T-cell (primary cell): Measurements from ENCODE around the gene MRPL2. TPM values are rescaled to one million over a fixed set of nuclear protein-coding genes. Genes with fewer than 3 reads are reported as not detected.

Experiments
- ATAC-seq, 4 experiments: fragments of 200-7000 bp in 3 of 4; fragments of 150-1000 bp in 1 of 4; cut with Tn5 transposase; replicated peaks in 1 of 4; 1 replicate in 3 of 4; 2 replicates in 1 of 4; pipeline ENCODE4 v1.10.0; 2021; ENCODE audit warnings: moderate library complexity in 3 of 4, mild to moderate bottlenecking in 2 of 4, moderate number of reproducible peaks in 1 of 4
- CTCF ChIA-PET, 2 donors: fragments of 300-600 bp; sonication (Branson Sonifier 250); formaldehyde crosslinking; loops; one replicate each; lab custom pipeline; 2022; ENCODE audit warnings: antibody characterized with exemption in 2 of 2; lab: Charles Lee
- POLR2A ChIA-PET, 2 donors: fragments of 300-600 bp; sonication (Branson Sonifier 250); formaldehyde crosslinking; loops; one replicate each; lab custom pipeline; 2022; ENCODE audit warnings: antibody characterized with exemption in 2 of 2; lab: Charles Lee
- DNase-seq, 35 experiments: peaks; one replicate each; pipeline versions ENCODE4 v3.0.0 to v3.0.0-alpha.2; 2013 to 2023
- H3K27ac ChIP-seq: one replicate; pipeline ENCODE4 v1.5.1; 2013; ENCODE audit warnings: low read length
- H3K27me3 ChIP-seq, 2 experiments: replicated peaks in 1 of 2; 1 replicate in 1 of 2; 2 replicates in 1 of 2; pipeline versions ENCODE4 v1.6.1 to v1.7.0; 2013; ENCODE audit warnings: low read length in 1 of 2, mixed read lengths in 1 of 2; ENCODE audit not compliant: control insufficient read depth in 2 of 2, insufficient read depth in 2 of 2; ENCODE audit errors: extremely low read depth in 1 of 2
- H3K36me3 ChIP-seq, 2 donors: 1 replicate in 1 of 2; 2 replicates in 1 of 2; pipeline versions ENCODE4 v1.6.1 to v1.7.0; 2013; ENCODE audit warnings: low read length in 1 of 2; ENCODE audit not compliant: control insufficient read depth in 2 of 2, insufficient read depth in 1 of 2; ENCODE audit errors: extremely low read depth in 1 of 2
- H3K4me1 ChIP-seq, 2 experiments: 1 replicate in 1 of 2; 2 replicates in 1 of 2; pipeline versions ENCODE4 v1.6.1 to v1.7.0; 2013; ENCODE audit warnings: low read length in 2 of 2, mixed read lengths in 1 of 2; ENCODE audit not compliant: insufficient read depth in 2 of 2, control insufficient read depth in 1 of 2; ENCODE audit errors: extremely low read depth in 1 of 2
- H3K4me3 ChIP-seq, 2 donors: 1 replicate in 1 of 2; 2 replicates in 1 of 2; pipeline versions ENCODE4 v1.5.1 to v1.7.0; 2013; ENCODE audit warnings: mild to moderate bottlenecking in 2 of 2, low read length in 1 of 2, moderate library complexity in 1 of 2; ENCODE audit not compliant: control insufficient read depth in 1 of 2; ENCODE audit errors: extremely low read depth in 1 of 2
- H3K9me3 ChIP-seq: 2 replicates; pipeline ENCODE4 v1.7.0; 2013
- H3K27ac Mint-ChIP-seq, 2 donors: one replicate each; pipeline ENCODE4 v1.8.0; 2020 to 2021; ENCODE audit warnings: mild to moderate bottlenecking in 2 of 2, mixed read lengths in 2 of 2
- H3K27me3 Mint-ChIP-seq, 2 donors: one replicate each; pipeline ENCODE4 v1.8.0; 2021 to 2022; ENCODE audit warnings: mixed read lengths in 2 of 2
- H3K36me3 Mint-ChIP-seq: one replicate; pipeline ENCODE4 v1.8.0; 2021; ENCODE audit warnings: mixed read lengths
- H3K4me1 Mint-ChIP-seq, 3 donors: one replicate each; pipeline ENCODE4 v1.8.0; 2020 to 2022; ENCODE audit warnings: mixed read lengths in 3 of 3, mild to moderate bottlenecking in 1 of 3
- H3K4me3 Mint-ChIP-seq, 3 donors: one replicate each; pipeline ENCODE4 v1.8.0; 2020 to 2022; ENCODE audit warnings: mild to moderate bottlenecking in 3 of 3, mixed read lengths in 3 of 3, moderate library complexity in 3 of 3
- H3K9me3 Mint-ChIP-seq, 3 donors: one replicate each; pipeline ENCODE4 v1.8.0; 2020 to 2022; ENCODE audit warnings: mixed read lengths in 3 of 3
- WGBS: methylation state at CpG from one replicate; pipeline ENCODE4 v1.1.5; 2013; ENCODE audit warnings: missing lambda C conversion rate; ENCODE audit not compliant: insufficient coverage; 5-methylcytosine and 5-hydroxymethylcytosine counted together
- total RNA-seq, 35 experiments: library from RNA in 6 of 35; stranded (reverse) in 6 of 35; fragments of 120-200 nt in 1 of 35; gene quantifications; one replicate each; pipeline versions ENCODE4 v1.2.1 to v1.2.4 and lab custom pipeline; 2013 to 2026

Gene MRPL2
- total RNA-seq, 5 donors from 2014 or later (not counting 1 experiment from before 2014, with no cell fraction given): 34.8 to 66.3 (median 52.0) TPM

DNA sequence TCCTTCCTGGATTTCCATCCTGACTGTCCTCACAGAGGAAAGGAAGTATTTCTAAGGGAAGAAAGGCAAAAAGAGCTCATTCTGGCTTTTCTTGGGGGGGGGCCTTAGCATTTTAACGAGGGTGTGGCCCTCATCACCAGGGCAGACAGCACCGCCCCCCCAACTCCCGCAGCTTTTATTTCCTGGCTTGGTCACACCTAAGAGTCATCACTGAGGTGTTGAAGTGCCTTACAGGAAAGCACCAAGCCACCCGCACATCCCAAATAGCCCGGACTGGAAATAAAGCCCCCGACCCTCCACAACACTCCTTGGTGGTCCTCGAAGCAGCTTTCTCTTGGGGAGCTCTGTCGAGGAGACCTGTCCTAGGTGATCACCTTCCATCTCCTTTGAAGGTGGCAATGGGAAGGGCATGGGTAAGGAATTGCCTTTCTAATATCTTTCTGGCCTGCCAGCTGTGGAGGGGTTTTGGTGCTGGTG, 18.1 kb upstream of the MRPL2 start:
- peaks cover 19% of the 10 kb centered on the region for H3K36me3 Mint-ChIP-seq
- peaks cover 0 to 15% (median 6%) of the 10 kb centered on the region in 3 donors for H3K4me1 Mint-ChIP-seq
- POLR2A ChIA-PET: interaction anchor here in 1 of 2 donors (0.8 kb wide), 1 partner anchor 23 kb away, joined by 5 read pairs; no protein-coding TSS in a partner anchor
- WGBS: 24% methylated on average over 4 of the region's 8 CpGs
- no peaks in the 10 kb centered on the region for H3K9me3 ChIP-seq
- H3K4me3 ChIP-seq: peak overlapping the region; percentile 34 to 89
- peak overlapping the region; percentile 17 to 65 (median 59) for H3K4me3 Mint-ChIP-seq
- peaks cover 0 to 6% of the 10 kb centered on the region in 2 donors for H3K36me3 ChIP-seq
- DNase-seq (no peak), ATAC-seq (no peak)
- peaks cover 0 to 38% of the 10 kb centered on the region in 2 experiments for H3K27me3 ChIP-seq
- H3K27ac Mint-ChIP-seq: no peak overlapping the region
- H3K27me3 Mint-ChIP-seq: peaks cover 10 to 32% of the 10 kb centered on the region in 2 donors
- CTCF ChIA-PET: no interaction called here
- H3K27ac ChIP-seq: no peak overlapping the region
- H3K9me3 Mint-ChIP-seq: no peaks in the 10 kb centered on the region
- peaks cover 0 to 23% of the 10 kb centered on the region in 2 experiments for H3K4me1 ChIP-seq

DNA sequence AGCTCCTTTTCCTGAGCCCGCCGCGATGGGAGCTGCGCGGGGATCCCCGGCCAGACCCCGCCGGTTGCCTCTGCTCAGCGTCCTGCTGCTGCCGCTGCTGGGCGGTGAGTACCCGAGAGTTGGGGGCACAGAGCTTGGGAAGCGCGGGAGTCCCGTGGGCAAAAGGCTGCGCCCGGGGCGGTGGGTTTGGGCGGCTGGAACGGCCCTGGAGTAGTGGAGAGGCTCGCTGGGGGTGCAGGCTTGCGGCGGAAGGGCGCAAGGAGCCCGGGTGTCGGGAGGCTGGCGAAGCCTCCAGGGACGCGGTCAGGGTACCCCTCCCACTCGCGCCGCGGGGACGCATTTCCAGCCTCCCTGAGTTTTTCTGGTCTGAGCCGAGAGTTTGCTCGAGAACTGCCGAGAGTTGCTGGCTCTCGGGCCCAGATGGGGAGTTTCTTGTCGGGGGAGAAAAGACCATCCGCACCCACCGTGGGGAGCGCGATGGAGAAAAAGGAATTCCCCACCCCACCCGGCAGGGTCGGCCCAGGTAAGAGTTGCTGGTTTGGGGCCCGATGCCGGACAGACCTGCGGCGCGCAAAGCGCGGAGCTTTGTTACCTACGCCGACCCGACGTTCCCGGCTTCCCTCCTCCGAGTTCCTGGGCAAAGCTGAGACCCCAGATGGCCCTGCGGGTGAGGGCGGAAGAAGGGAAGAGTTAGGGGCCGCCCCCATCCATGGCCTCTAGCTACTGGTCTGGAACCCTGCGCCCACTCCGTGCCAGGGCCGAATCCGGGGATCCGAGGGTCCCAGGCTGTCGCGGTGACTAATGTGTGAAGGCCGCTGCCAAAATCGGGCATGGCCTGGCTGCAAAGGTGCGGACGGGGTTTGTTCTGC, 17.5 kb upstream of the MRPL2 start:
- Histone ChIP-seq H3K27me3 (peaks cover 0 to 38% of the 10 kb centered on the region in 2 experiments), H3K9me3 (no peaks in the 10 kb centered on the region), H3K36me3 (peaks cover 2 to 8% of the 10 kb centered on the region in 2 donors), H3K4me1 (peaks cover 0 to 23% of the 10 kb centered on the region in 2 experiments), H3K27ac (no peak overlapping the region), H3K4me3 (peak overlapping the region; percentile 34 to 89)
- ChIA-PET CTCF (no interaction called here), POLR2A (interaction anchor here in 1 of 2 donors (0.6 to 0.8 kb wide), 2 partner anchors 17 to 22 kb away, joined by 5 to 10 read pairs; no protein-coding TSS in a partner anchor)
- H3K9me3 Mint-ChIP-seq: no peaks in the 10 kb centered on the region
- peaks cover 10 to 31% of the 10 kb centered on the region in 2 donors for H3K27me3 Mint-ChIP-seq
- ATAC-seq (peak in 3 of 4 experiments; percentile 14 to 25 (median 22)), DNase-seq (peak in 1 of 35 experiments; percentile 23)
- H3K4me3 Mint-ChIP-seq: peak overlapping the region; percentile 49 to 65 (median 59)
- H3K36me3 Mint-ChIP-seq: peaks cover 26% of the 10 kb centered on the region
- H3K27ac Mint-ChIP-seq: no peak overlapping the region
- H3K4me1 Mint-ChIP-seq: peaks cover 0 to 15% (median 6%) of the 10 kb centered on the region in 3 donors
- WGBS: 1% methylated on average over 58 of the region's 72 CpGs

DNA sequence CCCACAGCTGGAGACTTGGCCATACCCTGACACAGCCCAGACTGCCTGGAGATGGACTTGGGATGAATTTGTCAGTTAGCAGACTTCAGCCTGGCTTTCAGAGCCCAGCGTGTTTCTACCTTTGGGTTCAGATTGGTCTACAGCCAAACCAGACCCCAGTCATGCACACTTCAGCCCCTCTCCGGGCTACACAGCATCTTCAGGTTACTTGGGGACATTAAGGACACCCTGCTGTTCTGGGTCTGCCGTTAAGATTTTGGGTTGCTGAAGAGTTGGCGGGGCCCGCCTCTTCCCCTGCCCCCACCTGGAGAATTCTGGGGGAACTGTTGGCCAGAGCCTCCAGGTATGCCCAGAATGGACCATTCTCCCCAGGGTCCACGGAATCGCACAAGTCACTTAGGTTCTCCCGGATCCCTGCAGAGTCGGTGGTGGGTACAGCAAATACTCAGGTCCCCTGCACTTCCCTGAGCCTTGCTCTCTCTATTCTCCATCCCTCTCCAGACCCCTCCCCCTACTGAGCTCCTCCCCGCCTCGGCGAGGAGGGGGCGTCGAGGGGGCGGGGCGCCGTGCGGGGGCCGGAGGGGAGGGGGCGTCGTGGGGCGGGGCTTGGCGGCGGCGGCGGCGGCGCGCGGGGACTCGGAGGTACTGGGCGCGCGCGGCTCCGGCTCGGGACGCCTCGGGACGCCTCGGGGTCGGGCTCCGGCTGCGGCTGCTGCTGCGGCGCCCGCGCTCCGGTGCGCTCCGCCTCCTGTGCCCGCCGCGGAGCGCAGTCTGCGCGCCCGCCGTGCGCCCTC, 16.6 kb upstream of the MRPL2 start, which contains the start of gene PTK7:
Gene PTK7, plus strand, starts transcription at position 645 of the 794 bp plus-strand sequence. CDS start 175 bp downstream, outside the sequence.
- Histone ChIP-seq H3K4me3 (peak within 1 kb of the TSS; percentile 34 to 89), H3K36me3 (peaks cover 8% of the 10 kb centered on the region in 2 donors), H3K27me3 (peaks cover 0 to 38% of the 10 kb centered on the region in 2 experiments), H3K4me1 (peaks cover 0 to 23% of the 10 kb centered on the region in 2 experiments), H3K27ac (no peak within 1 kb of the TSS), H3K9me3 (no peaks in the 10 kb centered on the region)
- 5% methylated on average over 47 of the region's 60 CpGs for WGBS
- peak in 6 of 35 experiments; percentile 13 to 46 (median 16) for DNase-seq
- Mint-ChIP-seq H3K4me3 (peak within 1 kb of the TSS; percentile 55 to 65 (median 59)), H3K27ac (no peak within 1 kb of the TSS), H3K4me1 (peaks cover 0 to 15% (median 6%) of the 10 kb centered on the region in 3 donors), H3K36me3 (peaks cover 34% of the 10 kb centered on the region), H3K27me3 (peaks cover 10 to 30% of the 10 kb centered on the region in 2 donors), H3K9me3 (no peaks in the 10 kb centered on the region)
- ChIA-PET POLR2A (interaction anchor here in 1 of 2 donors (0.6 kb wide), 2 partner anchors 44 to 1089 kb away, joined by 4 to 7 read pairs; no protein-coding TSS in a partner anchor), CTCF (no interaction called here)
- ATAC-seq: peak; percentile 62 to 83 (median 68)

- no CpG with 5 or more reads among the region's 6 CpGs for WGBS
Observed at GRCh38 chr6:43074847-43075669, 15.8 kb upstream of the MRPL2 start.

GRCh38 chr6:43070028-43070632, 10.9 kb upstream of the MRPL2 start:
- Histone ChIP-seq H3K9me3 (no peaks in the 10 kb centered on the region), H3K4me1 (no peaks in the 10 kb centered on the region), H3K4me3 (no peak overlapping the region), H3K36me3 (peaks cover 8 to 27% of the 10 kb centered on the region in 2 donors), H3K27me3 (peaks cover 0 to 7% of the 10 kb centered on the region in 2 experiments), H3K27ac (no peak overlapping the region)
- ChIA-PET POLR2A (interaction anchor here in 1 of 2 donors (0.5 kb wide), 1 partner anchor 935 kb away, joined by 3 read pairs; no protein-coding TSS in a partner anchor), CTCF (no interaction called here)
- no peak overlapping the region for H3K27ac Mint-ChIP-seq
- no peak overlapping the region for H3K4me3 Mint-ChIP-seq
- H3K4me1 Mint-ChIP-seq: peaks cover 0 to 2% (median 0%) of the 10 kb centered on the region in 3 donors
- no peaks in the 10 kb centered on the region for H3K9me3 Mint-ChIP-seq
- H3K36me3 Mint-ChIP-seq: peaks cover 57% of the 10 kb centered on the region
- peaks cover 0 to 5% of the 10 kb centered on the region in 2 donors for H3K27me3 Mint-ChIP-seq
- 91% methylated on average over 4 of the region's 6 CpGs for WGBS
- ATAC-seq (peak; percentile 38 to 66 (median 52)), DNase-seq (peak in 2 of 35 experiments; percentile 17 to 65)

More at GRCh38 chr6:43074847-43075669, 15.8 kb upstream of the MRPL2 start:
- H3K9me3 Mint-ChIP-seq: no peaks in the 10 kb centered on the region
- peaks cover 8 to 11% of the 10 kb centered on the region in 2 donors for H3K36me3 ChIP-seq
- peaks cover 41% of the 10 kb centered on the region for H3K36me3 Mint-ChIP-seq
- peak overlapping the region; percentile 34 to 65 (median 58) for H3K4me3 Mint-ChIP-seq
- peaks cover 0 to 38% of the 10 kb centered on the region in 2 experiments for H3K27me3 ChIP-seq
- H3K4me3 ChIP-seq: no peak overlapping the region
- no peak for DNase-seq
- peaks cover 0 to 15% (median 6%) of the 10 kb centered on the region in 3 donors for H3K4me1 Mint-ChIP-seq
- H3K27ac ChIP-seq: no peak overlapping the region
- ChIA-PET CTCF (interaction anchor here in 1 of 2 donors (0.5 kb wide), 1 partner anchor 380 kb away, joined by 4 read pairs; no protein-coding TSS in a partner anchor), POLR2A (interaction anchor here in 1 of 2 donors (0.6 kb wide), 1 partner anchor 439 kb away, joined by 3 read pairs; no protein-coding TSS in a partner anchor)
- H3K27ac Mint-ChIP-seq: no peak overlapping the region
- no peaks in the 10 kb centered on the region for H3K9me3 ChIP-seq
- ATAC-seq: no peak
- peaks cover 10 to 30% of the 10 kb centered on the region in 2 donors for H3K27me3 Mint-ChIP-seq
- H3K4me1 ChIP-seq: peaks cover 0 to 23% of the 10 kb centered on the region in 2 experiments
